GM21723 (cell line): ENCODE measurements around the gene BMP4.
"Not testable (repeated sequence)": the region's sequence is repeated elsewhere in the genome, so short reads cannot be mapped to it uniquely, and the experiment has no call there.

Experiments used
- ATAC-seq: cut with Tn5 transposase; IDR thresholded peaks from one replicate; pipeline ENCODE4 v1.9.1; 2021; ENCODE audit warnings: mild to moderate bottlenecking, moderate library complexity; ENCODE audit not compliant: unreplicated experiment

Gene BMP4

GRCh38 chr14:53956427-53957201, at the start of gene BMP4:
TSS of gene BMP4 (minus strand) at chr14:53956825. CDS start at chr14:53952222, 4,603 bp downstream.
- ATAC-seq: no peak

GRCh38 chr14:54003064-54003463, 46.4 kb upstream of the BMP4 start:
- no peak for ATAC-seq

GRCh38 chr14:54002653-54003052, 46.0 kb upstream of the BMP4 start:
- ATAC-seq: no peak

GRCh38 chr14:54001189-54001878, 44.7 kb upstream of the BMP4 start:
- ATAC-seq: no peak

- no peak for ATAC-seq
These were observed 43.8 kb upstream of the BMP4 start for GRCh38 chr14:54000341-54000811.

- no peak for ATAC-seq
These were observed 42.5 kb upstream of the BMP4 start for GRCh38 chr14:53999061-53999488.

GRCh38 chr14:53996041-53996440, 39.4 kb upstream of the BMP4 start:
- no peak for ATAC-seq

- ATAC-seq: no peak
These were observed 37.4 kb upstream of the BMP4 start for GRCh38 chr14:53993920-53994607.

- ATAC-seq: no peak
These were observed 34.4 kb upstream of the BMP4 start for GRCh38 chr14:53990978-53991377.

- not testable (repeated sequence) for ATAC-seq
These were observed 30.1 kb upstream of the BMP4 start for GRCh38 chr14:53986718-53987117.

GRCh38 chr14:53984958-53985357, 28.3 kb upstream of the BMP4 start:
- ATAC-seq: not testable (repeated sequence)

- no peak for ATAC-seq
These were observed 26.5 kb upstream of the BMP4 start for GRCh38 chr14:53983112-53983511.

- no peak for ATAC-seq
These were observed 25.9 kb upstream of the BMP4 start for GRCh38 chr14:53982546-53982945.

- ATAC-seq: no peak
These were observed 23.4 kb upstream of the BMP4 start for GRCh38 chr14:53979747-53980642.

- ATAC-seq: no peak
These were observed 22.6 kb upstream of the BMP4 start for GRCh38 chr14:53979113-53979681.

GRCh38 chr14:53978194-53978593, 21.6 kb upstream of the BMP4 start:
- no peak for ATAC-seq

- no peak for ATAC-seq
These were observed 18.8 kb upstream of the BMP4 start for GRCh38 chr14:53975444-53975843.

GRCh38 chr14:53971521-53971920, 14.9 kb upstream of the BMP4 start:
- ATAC-seq: no peak

GRCh38 chr14:53969326-53969725, 12.7 kb upstream of the BMP4 start:
- no peak for ATAC-seq

- ATAC-seq: no peak
These were observed 12.1 kb upstream of the BMP4 start for GRCh38 chr14:53968726-53969125.
